PC-9 (cell line): ENCODE results near the gene CGB1. TPM values are rescaled to one million over a fixed set of nuclear protein-coding genes. Genes with fewer than 3 reads are reported as not detected.

Experiments used
- BruUV-seq: library from RNA; stranded (reverse); fragments of 400-500 nt; replicated peaks from 2 replicates; lab custom pipeline; 2021; lab: Mats Ljungman, UMichigan
- CTCF ChIA-PET: fragments of 300-600 bp; sonication (Branson Sonifier 250); formaldehyde crosslinking; loops from one replicate; lab custom pipeline; 2022; ENCODE audit warnings: antibody characterized with exemption; lab: Charles Lee
- POLR2A ChIA-PET: fragments of 300-600 bp; sonication (Branson Sonifier 250); formaldehyde crosslinking; loops from one replicate; lab custom pipeline; 2022; ENCODE audit warnings: antibody characterized with exemption; ENCODE audit not compliant: unreplicated experiment; lab: Charles Lee
- DNase-seq, 2 experiments: peaks; one replicate each; pipeline versions ENCODE4 v3.0.0 to v3.0.0-alpha.2; 2015 to 2022; ENCODE audit warnings: mixed read lengths in 1 of 2
- H2AFZ ChIP-seq: fragments of 200-600 bp; sonication (generic); 2 replicates; pipeline ENCODE4 v1.8.1; 2017; ENCODE audit warnings: antibody characterized with exemption
- H3F3A ChIP-seq: fragments of 200-600 bp; sonication (generic); 2 replicates; pipeline ENCODE4 v1.8.1; 2017; ENCODE audit warnings: antibody characterized with exemption, mild to moderate bottlenecking, low read depth; ENCODE audit not compliant: insufficient read depth
- H3K27ac ChIP-seq: fragments of 200-600 bp; sonication (generic); 2 replicates; pipeline ENCODE4 v1.6.1; 2016; ENCODE audit warnings: mixed run types
- H3K27me3 ChIP-seq: fragments of 200-600 bp; sonication (generic); 2 replicates; pipeline ENCODE4 v1.6.1; 2016; ENCODE audit warnings: low read depth, mixed run types; ENCODE audit not compliant: insufficient read depth
- H3K36me3 ChIP-seq: fragments of 200-600 bp; sonication (generic); 2 replicates; pipeline ENCODE4 v1.6.1; 2016; ENCODE audit warnings: low read depth, mixed run types
- H3K4me1 ChIP-seq: fragments of 200-600 bp; sonication (generic); replicated peaks from 2 replicates; pipeline ENCODE4 v1.6.1; 2016; ENCODE audit warnings: mixed run types; ENCODE audit not compliant: insufficient read depth
- H3K4me2 ChIP-seq: fragments of 200-600 bp; sonication (generic); 2 replicates; pipeline ENCODE4 v1.6.1; 2017; ENCODE audit warnings: mixed run types
- H3K4me3 ChIP-seq: fragments of 200-600 bp; sonication (generic); 2 replicates; pipeline ENCODE4 v1.6.1; 2016; ENCODE audit warnings: mixed run types
- H3K79me2 ChIP-seq: fragments of 200-600 bp; sonication (generic); 2 replicates; pipeline ENCODE4 v1.6.1; 2017; ENCODE audit warnings: low read depth, mixed run types
- H3K9me2 ChIP-seq: fragments of 200-600 bp; sonication (generic); 2 replicates; pipeline ENCODE4 v1.8.1; 2017; ENCODE audit warnings: mild to moderate bottlenecking; ENCODE audit not compliant: insufficient read depth
- H3K9me3 ChIP-seq: fragments of 200-600 bp; sonication (generic); 2 replicates; pipeline ENCODE4 v1.8.1; 2016; ENCODE audit warnings: low read depth; ENCODE audit not compliant: insufficient read depth
- H4K20me1 ChIP-seq: fragments of 200-600 bp; sonication (generic); 2 replicates; pipeline ENCODE4 v1.8.1; 2017; ENCODE audit not compliant: insufficient read depth
- CTCF ChIP-seq: fragments of 200-600 bp; sonication (generic); conservative IDR thresholded peaks from 2 replicates; pipeline ENCODE4 v1.6.1; 2017; ENCODE audit warnings: mixed run types, antibody characterized with exemption, mild to moderate bottlenecking, moderate library complexity
- EZH2 ChIP-seq: fragments of 200-600 bp; sonication (generic); IDR thresholded peaks from 2 replicates; pipeline ENCODE4 v1.8.0; 2017; ENCODE audit warnings: antibody characterized with exemption, low read depth
- intact Hi-C: fragments of 100-400 bp; cut with micrococcal nuclease; formaldehyde crosslinking; loops from one replicate; pipeline ENCODE4 v1.10.0; 2022; ENCODE audit not compliant: unreplicated experiment
- total RNA-seq: library from RNA; stranded (reverse); gene quantifications from 2 replicates; pipeline ENCODE4 v1.2.3, GENCODE V29; 2021

CGB1 gene
- total RNA-seq, 1 experiment from 2014 or later = 0.83 TPM

GRCh38 chr19:48999481-49000325 lies 37.0 kb downstream of the CGB1 start:
- intact Hi-C loops = loop anchor here (2.0 to 10.0 kb wide), 3 partner anchors 75 to 645 kb away; partner anchors contain the start of genes CA11, RRAS and SCAF1

DNA sequence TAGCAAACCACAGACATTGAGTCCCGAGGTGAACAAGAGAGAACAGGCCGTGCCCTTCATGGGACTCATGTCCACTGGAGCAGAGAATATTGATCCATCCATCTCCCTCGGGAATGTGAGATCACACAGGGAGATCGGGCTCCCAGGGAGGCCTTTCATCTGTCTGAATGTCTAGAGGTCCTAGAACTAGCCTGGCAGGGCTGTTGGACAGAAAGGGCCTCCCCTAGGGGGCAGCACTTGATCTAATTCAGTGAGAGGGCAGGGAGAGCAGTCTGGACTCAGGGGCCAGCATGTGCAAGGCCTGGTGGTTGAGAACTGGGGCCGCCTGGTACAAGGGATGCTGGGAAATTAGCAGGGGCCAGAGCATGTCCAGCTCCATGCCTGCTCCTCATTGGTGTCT lies 38.7 kb downstream of the CGB1 start:
- Histone ChIP-seq H3K36me3 (peaks cover 20% of the 10 kb centered on the region), H3K4me1 (peaks cover 9% of the 10 kb centered on the region), H4K20me1 (peaks cover 58% of the 10 kb centered on the region), H3K27me3 (no peaks in the 10 kb centered on the region), H2AFZ (no peak overlapping the region), H3K27ac (no peak overlapping the region), H3K9me3 (no peaks in the 10 kb centered on the region), H3K4me2 (no peak overlapping the region), H3K4me3 (no peak overlapping the region), H3K79me2 (peaks cover 47% of the 10 kb centered on the region), H3F3A (peaks cover 21% of the 10 kb centered on the region), H3K9me2 (no peaks in the 10 kb centered on the region)
- ChIA-PET POLR2A (no interaction called here), CTCF (interaction anchor here (0.5 to 0.7 kb wide), 5 partner anchors 156 to 417 kb away, joined by 3 to 7 read pairs (median 4); no protein-coding TSS in a partner anchor)
- DNase-seq = peak in 1 of 2 experiments; percentile 57
- no peak for TF ChIP-seq EZH2
- TF ChIP-seq CTCF = peak; percentile 74
- no TSS peak for BruUV-seq
- intact Hi-C loops = loop anchor here (2.0 to 10.0 kb wide), 3 partner anchors 77 to 647 kb away; partner anchors contain the start of genes CA11, RRAS and SCAF1

More at GRCh38 chr19:48999481-49000325, 37.0 kb downstream of the CGB1 start:
- Histone ChIP-seq H3K9me2 (no peaks in the 10 kb centered on the region), H3K9me3 (no peaks in the 10 kb centered on the region), H3K4me3 (no peak overlapping the region), H3K4me2 (no peak overlapping the region), H2AFZ (no peak overlapping the region), H4K20me1 (peaks cover 58% of the 10 kb centered on the region), H3K79me2 (peaks cover 38% of the 10 kb centered on the region), H3K4me1 (peaks cover 8% of the 10 kb centered on the region), H3F3A (peaks cover 21% of the 10 kb centered on the region), H3K36me3 (peaks cover 20% of the 10 kb centered on the region), H3K27ac (no peak overlapping the region), H3K27me3 (no peaks in the 10 kb centered on the region)
- peak in 1 of 2 experiments; percentile 51 for DNase-seq
- ChIA-PET POLR2A (interaction anchor here (0.8 kb wide), 1 partner anchor 87 kb away, joined by 7 read pairs; no protein-coding TSS in a partner anchor), CTCF (interaction anchor here (2.0 kb wide), 1 partner anchor 74 kb away, joined by 12 read pairs; no protein-coding TSS in a partner anchor)
- TF ChIP-seq EZH2 (no peak), CTCF (peak; percentile 71)
- BruUV-seq = no TSS peak

GRCh38 chr19:48994035-48994386 lies 42.7 kb downstream of the CGB1 start:
- POLR2A ChIA-PET = interaction anchor here (0.6 to 1.2 kb wide), 9 partner anchors 24 to 502 kb away, joined by 3 to 10 read pairs (median 4); partner anchors contain the start of genes PIH1D1 and RPS11
- CTCF ChIA-PET = interaction anchor here (0.7 to 2.6 kb wide), 6 partner anchors 24 to 824 kb away, joined by 3 to 11 read pairs (median 6); no protein-coding TSS in a partner anchor
- BruUV-seq = TSS peak; percentile 49

More at GRCh38 chr19:48994035-48994386, 42.7 kb downstream of the CGB1 start:
- Histone ChIP-seq H3K27me3 (no peaks in the 10 kb centered on the region), H2AFZ (peak overlapping the region; percentile 67), H3K4me3 (peak overlapping the region; percentile 97), H3K9me2 (no peaks in the 10 kb centered on the region), H3K36me3 (peaks cover 6% of the 10 kb centered on the region; the same call in 1 of the 2 replicates), H3K4me2 (peak overlapping the region; percentile 85), H3K27ac (no peak overlapping the region; the same call in 1 of the 2 replicates), H3F3A (peaks cover 16% of the 10 kb centered on the region), H3K79me2 (peaks cover 76% of the 10 kb centered on the region), H3K9me3 (no peaks in the 10 kb centered on the region), H3K4me1 (peaks cover 16% of the 10 kb centered on the region), H4K20me1 (peaks cover 31% of the 10 kb centered on the region)
- intact Hi-C loops = loop anchor here (5.0 to 10.0 kb wide), 3 partner anchors 197 to 651 kb away; partner anchors contain the start of genes CA11, RRAS and SCAF1
- no peak for DNase-seq
- TF ChIP-seq EZH2 (no peak), CTCF (no peak)
